ENCODE results near the gene CDC23. TPM values are rescaled to one million over a fixed set of nuclear protein-coding genes. Genes with fewer than 3 reads are reported as not detected.

The CDC23 gene
- total RNA-seq, 4 donors from 2014 or later: 17.9 to 30.6 (median 22.2) TPM

DNA sequence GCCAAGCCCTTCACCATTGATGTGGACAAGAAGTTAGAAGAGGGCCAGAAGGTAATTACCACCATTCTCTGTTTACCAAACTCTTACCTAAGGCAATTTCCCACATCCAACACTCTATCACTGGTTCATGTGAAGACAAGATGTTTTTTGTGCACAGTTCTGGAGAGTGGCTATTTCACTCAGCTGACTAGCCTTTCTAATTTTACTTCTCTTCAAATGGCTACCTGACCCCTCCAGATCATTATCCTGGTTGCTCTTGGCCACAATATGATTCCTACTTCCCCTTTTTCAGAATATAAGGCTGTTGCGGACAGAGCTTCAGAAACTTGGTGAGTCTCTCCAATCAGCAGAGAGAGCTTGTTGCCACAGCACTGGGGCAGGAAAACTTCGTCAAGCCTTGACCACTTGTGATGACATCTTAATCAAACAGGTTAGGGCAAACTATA, 27.1 kb downstream of the CDC23 start:
- 72% methylated on average over 2 of the region's 2 CpGs for WGBS
- no peaks in the 10 kb centered on the region for H3K4me1 ChIP-seq
- H3K27ac ChIP-seq: no peak overlapping the region
- no peak overlapping the region for H3K4me3 ChIP-seq
- DNase-seq (ENCODE audit: low spot score in 2 of 2): no peak
- H3K9me3 ChIP-seq: no peaks in the 10 kb centered on the region
- TF ChIP-seq, protein P1, sequence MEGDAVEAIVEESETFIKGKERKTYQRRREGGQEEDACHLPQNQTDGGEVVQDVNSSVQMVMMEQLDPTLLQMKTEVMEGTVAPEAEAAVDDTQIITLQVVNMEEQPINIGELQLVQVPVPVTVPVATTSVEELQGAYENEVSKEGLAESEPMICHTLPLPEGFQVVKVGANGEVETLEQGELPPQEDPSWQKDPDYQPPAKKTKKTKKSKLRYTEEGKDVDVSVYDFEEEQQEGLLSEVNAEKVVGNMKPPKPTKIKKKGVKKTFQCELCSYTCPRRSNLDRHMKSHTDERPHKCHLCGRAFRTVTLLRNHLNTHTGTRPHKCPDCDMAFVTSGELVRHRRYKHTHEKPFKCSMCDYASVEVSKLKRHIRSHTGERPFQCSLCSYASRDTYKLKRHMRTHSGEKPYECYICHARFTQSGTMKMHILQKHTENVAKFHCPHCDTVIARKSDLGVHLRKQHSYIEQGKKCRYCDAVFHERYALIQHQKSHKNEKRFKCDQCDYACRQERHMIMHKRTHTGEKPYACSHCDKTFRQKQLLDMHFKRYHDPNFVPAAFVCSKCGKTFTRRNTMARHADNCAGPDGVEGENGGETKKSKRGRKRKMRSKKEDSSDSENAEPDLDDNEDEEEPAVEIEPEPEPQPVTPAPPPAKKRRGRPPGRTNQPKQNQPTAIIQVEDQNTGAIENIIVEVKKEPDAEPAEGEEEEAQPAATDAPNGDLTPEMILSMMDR (IDR thresholded peaks at IDR 0.05): no peak
- TF ChIP-seq POLR2A (IDR thresholded peaks at IDR 0.05): no peak
- TF ChIP-seq POLR2AphosphoS5 (IDR thresholded peaks at IDR 0.05): no peak
- TF ChIP-seq EP300 (IDR thresholded peaks at IDR 0.05): no peak
- peaks cover 71% of the 10 kb centered on the region for H3K36me3 ChIP-seq
- no peaks in the 10 kb centered on the region for H3K27me3 ChIP-seq

DNA sequence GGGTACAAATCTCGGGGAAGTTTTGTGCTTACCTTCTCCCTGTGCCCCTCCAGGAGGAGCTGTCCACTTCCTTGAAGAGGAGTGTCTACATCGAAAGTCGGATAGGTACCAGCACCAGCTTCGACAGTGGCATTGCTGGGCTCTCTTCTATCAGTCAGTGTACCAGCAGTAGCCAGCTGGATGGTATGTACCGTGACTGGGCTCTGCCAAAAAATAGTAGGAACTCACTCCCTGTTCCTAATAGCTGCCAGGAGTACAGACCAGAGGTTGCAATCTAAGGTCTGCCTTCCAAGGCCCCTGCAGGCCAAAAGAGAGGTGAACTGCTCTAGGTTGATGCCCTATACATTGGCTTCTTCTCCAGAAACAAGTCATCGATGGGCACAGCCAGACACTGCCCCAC, 30.3 kb downstream of the CDC23 start:
- TF ChIP-seq POLR2A (IDR thresholded peaks at IDR 0.05) (no peak), POLR2AphosphoS5 (IDR thresholded peaks at IDR 0.05) (no peak)
- TF ChIP-seq, protein P1 (IDR thresholded peaks at IDR 0.05): no peak
- no peak for DNase-seq (ENCODE audit: low spot score in 2 of 2)
- Histone ChIP-seq H3K9me3 (no peaks in the 10 kb centered on the region), H3K4me1 (peaks cover 11% of the 10 kb centered on the region), H3K27ac (no peak overlapping the region), H3K36me3 (peaks cover 39% of the 10 kb centered on the region), H3K27me3 (no peaks in the 10 kb centered on the region), H3K4me3 (no peak overlapping the region)
- WGBS: 92% methylated on average over 6 of the region's 6 CpGs

DNA sequence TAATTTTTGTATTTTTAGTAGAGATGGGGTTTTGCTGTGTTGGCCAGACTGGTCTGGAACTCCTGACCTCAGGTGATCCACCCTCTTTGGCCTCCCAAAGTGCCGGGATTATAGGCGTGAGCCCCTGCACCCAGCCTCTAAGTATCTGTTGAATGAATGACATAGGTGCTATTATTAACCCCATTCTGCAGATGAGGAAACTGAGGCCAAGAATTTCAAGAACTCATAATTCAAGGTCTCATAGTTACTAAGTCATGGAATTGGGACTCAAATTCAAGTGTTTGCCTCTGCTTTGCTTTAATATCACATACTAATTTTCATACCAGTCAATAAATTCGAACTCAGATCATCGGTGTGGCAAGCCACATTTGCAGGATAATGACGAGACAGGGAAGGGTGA, 32.3 kb downstream of the CDC23 start:
- TF ChIP-seq, protein P1 (IDR thresholded peaks at IDR 0.05): no peak
- TF ChIP-seq POLR2A (IDR thresholded peaks at IDR 0.05): no peak
- no peak for TF ChIP-seq EP300 (IDR thresholded peaks at IDR 0.05)
- no peak for TF ChIP-seq POLR2AphosphoS5 (IDR thresholded peaks at IDR 0.05)
- H3K4me3 ChIP-seq: no peak overlapping the region
- peaks cover 20% of the 10 kb centered on the region for H3K4me1 ChIP-seq
- H3K9me3 ChIP-seq: no peaks in the 10 kb centered on the region
- peaks cover 21% of the 10 kb centered on the region for H3K36me3 ChIP-seq
- no peak for DNase-seq (ENCODE audit: low spot score in 2 of 2)
- H3K27me3 ChIP-seq: no peaks in the 10 kb centered on the region
- 93% methylated on average over 5 of the region's 5 CpGs for WGBS
- H3K27ac ChIP-seq: no peak overlapping the region

DNA sequence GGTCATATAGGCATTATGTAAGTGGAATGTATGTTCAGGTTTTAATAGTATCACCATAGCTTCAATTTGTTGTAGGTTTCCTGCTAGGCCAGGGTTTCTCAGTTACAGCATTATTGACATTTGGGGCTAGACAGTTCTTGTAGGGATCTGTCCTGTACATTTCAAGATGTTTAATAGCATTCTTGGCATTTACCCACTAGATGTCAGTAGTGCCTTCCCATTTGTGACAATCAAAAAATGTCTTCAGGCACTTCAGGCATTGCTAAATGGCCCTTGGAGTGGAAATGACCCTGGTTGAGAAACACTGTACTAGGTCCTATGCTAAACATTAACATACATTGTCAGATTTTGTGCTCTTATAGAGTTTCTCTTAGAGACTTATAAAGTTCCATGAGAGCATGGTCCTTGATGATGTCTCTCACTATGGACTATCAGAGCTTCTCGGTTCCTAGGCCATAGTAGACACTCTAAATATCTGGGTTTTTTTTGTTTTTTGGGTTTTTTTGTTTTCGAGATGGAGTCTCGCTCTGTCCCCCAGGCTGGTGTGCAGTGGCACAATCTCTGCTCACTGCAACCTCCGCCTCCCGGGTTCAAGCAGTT, 32.8 kb downstream of the CDC23 start:
- Histone ChIP-seq H3K4me3 (no peak overlapping the region), H3K36me3 (peaks cover 18% of the 10 kb centered on the region), H3K27me3 (no peaks in the 10 kb centered on the region), H3K27ac (no peak overlapping the region), H3K4me1 (peaks cover 20% of the 10 kb centered on the region), H3K9me3 (no peaks in the 10 kb centered on the region)
- TF ChIP-seq, protein P1 (IDR thresholded peaks at IDR 0.05): peak in 1 of 2 donors; percentile 20
- no peak for TF ChIP-seq EP300 (IDR thresholded peaks at IDR 0.05)
- no peak for TF ChIP-seq POLR2AphosphoS5 (IDR thresholded peaks at IDR 0.05)
- WGBS: 76% methylated on average over 5 of the region's 5 CpGs
- DNase-seq (ENCODE audit: low spot score in 2 of 2): no peak

DNA sequence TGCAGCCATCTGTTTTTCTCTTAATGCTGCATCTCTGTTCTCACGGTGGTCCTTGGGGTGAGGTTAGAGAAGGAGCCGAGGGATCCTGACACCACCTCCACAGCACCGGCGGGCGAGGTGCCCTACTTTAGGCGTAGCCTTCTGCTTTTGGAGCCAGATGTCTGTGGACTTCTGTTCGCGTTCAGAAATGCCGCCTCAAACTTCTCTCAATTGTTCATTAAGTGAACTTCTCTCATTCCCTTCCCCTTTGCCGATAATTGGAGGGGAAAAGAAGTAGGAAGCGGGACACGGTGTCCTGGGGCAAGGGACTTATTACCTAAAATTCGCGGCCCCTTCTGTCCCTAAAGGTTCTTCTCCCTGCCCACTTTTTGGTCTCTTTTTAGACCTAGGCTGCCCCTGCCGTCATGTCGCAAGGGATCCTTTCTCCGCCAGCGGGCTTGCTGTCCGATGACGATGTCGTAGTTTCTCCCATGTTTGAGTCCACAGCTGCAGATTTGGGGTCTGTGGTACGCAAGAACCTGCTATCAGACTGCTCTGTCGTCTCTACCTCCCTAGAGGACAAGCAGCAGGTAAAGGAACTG, 33.8 kb downstream of the CDC23 start:
- TF ChIP-seq POLR2A (IDR thresholded peaks at IDR 0.05) (no peak), EP300 (IDR thresholded peaks at IDR 0.05) (no peak), POLR2AphosphoS5 (IDR thresholded peaks at IDR 0.05) (no peak)
- TF ChIP-seq, protein P1 (IDR thresholded peaks at IDR 0.05): no peak
- Histone ChIP-seq H3K4me3 (peak overlapping the region; percentile 84), H3K4me1 (peaks cover 20% of the 10 kb centered on the region), H3K9me3 (no peaks in the 10 kb centered on the region), H3K36me3 (peaks cover 21% of the 10 kb centered on the region), H3K27ac (no peak overlapping the region), H3K27me3 (no peaks in the 10 kb centered on the region)
- 3% methylated on average over 22 of the region's 23 CpGs for WGBS
- DNase-seq (ENCODE audit: low spot score in 2 of 2): no peak

Measured in suprapubic skin (tissue), 4 donors.